HEK293 (cell line): ENCODE measurements around the gene RAB42.

ENCODE experiments used
- CTCF ChIA-PET: fragments of 350-600 bp; formaldehyde crosslinking; extraction: SDS; loops from one replicate; lab custom pipeline; 2021; ENCODE audit warnings: antibody characterized with exemption; lab: Yijun Ruan, JAX
- POLR2A ChIA-PET: fragments of 300-600 bp; formaldehyde crosslinking; extraction: SDS; loops from one replicate; lab custom pipeline; 2020; ENCODE audit warnings: antibody characterized with exemption, inconsistent platforms; lab: Yijun Ruan, JAX
- H3K27ac ChIP-seq: fragments of 200-500 bp; sonication (Bioruptor generic); 2 replicates; pipeline ENCODE4 v1.5.1; 2014; ENCODE audit warnings: low read depth, low read length, control low read depth, inconsistent platforms; ENCODE audit errors: extremely low read depth
- H3K36me3 ChIP-seq, 2 experiments: fragments of 200-500 bp in 1 of 2; sonication (Bioruptor generic) in 1 of 2; 1 replicate in 1 of 2; 2 replicates in 1 of 2; pipeline ENCODE4 v1.5.1; 2014 to 2017; ENCODE audit warnings: inconsistent platforms in 2 of 2, low read length in 2 of 2; ENCODE audit not compliant: control insufficient read depth in 2 of 2, insufficient read depth in 1 of 2
- H3K4me1 ChIP-seq: fragments of 200-500 bp; sonication (Bioruptor generic); 2 replicates; pipeline ENCODE4 v1.5.1; 2014; ENCODE audit warnings: mild to moderate bottlenecking, low read length, inconsistent platforms; ENCODE audit not compliant: control insufficient read depth, insufficient read depth
- H3K4me3 ChIP-seq: 2 replicates; pipeline ENCODE4 v1.5.1; 2011; ENCODE audit warnings: low read depth, mild to moderate bottlenecking, control low read depth, low read length, moderate library complexity
- H3K9me3 ChIP-seq: fragments of 200-500 bp; sonication (Bioruptor generic); 2 replicates; pipeline ENCODE4 v1.5.1; 2014; ENCODE audit warnings: low read depth, low read length, inconsistent platforms; ENCODE audit not compliant: control insufficient read depth, insufficient read depth
- IKZF3 ChIP-seq: fragments of 450-650 bp; IDR thresholded peaks from 2 replicates; pipeline ENCODE4 v1.5.0; 2018; ENCODE audit warnings: missing biosample characterization, mild to moderate bottlenecking, missing genetic modification characterization, moderate library complexity
- MZF1 ChIP-seq: fragments of 450-650 bp; formaldehyde crosslinking; IDR thresholded peaks from 2 replicates; pipeline ENCODE4 v1.5.1; 2017; ENCODE audit warnings: missing biosample characterization, missing genetic modification characterization, borderline replicate concordance
- RBAK ChIP-seq: fragments of 450-650 bp; formaldehyde crosslinking; IDR thresholded peaks from 2 replicates; pipeline ENCODE4 v1.5.1; 2016; ENCODE audit warnings: missing biosample characterization, missing genetic modification characterization
- SP2 ChIP-seq: fragments of 450-650 bp; formaldehyde crosslinking; IDR thresholded peaks from 2 replicates; pipeline ENCODE4 v1.5.1; 2016; ENCODE audit warnings: missing biosample characterization, missing genetic modification characterization
- ZBTB21 ChIP-seq: fragments of 450-650 bp; formaldehyde crosslinking; IDR thresholded peaks from 2 replicates; pipeline ENCODE4 v1.5.1; 2017; ENCODE audit warnings: missing biosample characterization, missing genetic modification characterization
- ZBTB48 ChIP-seq: fragments of 450-650 bp; formaldehyde crosslinking; IDR thresholded peaks from 2 replicates; pipeline ENCODE4 v1.5.1; 2016; ENCODE audit warnings: missing biosample characterization, missing genetic modification characterization
- ZNF155 ChIP-seq: fragments of 450-650 bp; formaldehyde crosslinking; IDR thresholded peaks from 2 replicates; pipeline ENCODE4 v1.5.1; 2016; ENCODE audit warnings: missing biosample characterization, missing genetic modification characterization
- ZNF2 ChIP-seq: fragments of 450-650 bp; formaldehyde crosslinking; IDR thresholded peaks from 2 replicates; pipeline ENCODE4 v1.5.1; 2016; ENCODE audit warnings: missing biosample characterization, missing genetic modification characterization
- ZNF335 ChIP-seq: fragments of 450-650 bp; formaldehyde crosslinking; conservative IDR thresholded peaks from 2 replicates; pipeline ENCODE4 v1.5.1; 2016; ENCODE audit warnings: missing biosample characterization, missing genetic modification characterization
- ZNF48 ChIP-seq: fragments of 450-650 bp; formaldehyde crosslinking; IDR thresholded peaks from 2 replicates; pipeline ENCODE4 v1.5.1; 2016; ENCODE audit warnings: missing biosample characterization, missing genetic modification characterization
- ZNF560 ChIP-seq: fragments of 450-650 bp; formaldehyde crosslinking; IDR thresholded peaks from 2 replicates; pipeline ENCODE4 v1.5.1; 2017; ENCODE audit warnings: missing biosample characterization, missing genetic modification characterization, borderline replicate concordance
- ZNF660 ChIP-seq: fragments of 450-650 bp; IDR thresholded peaks from 2 replicates; pipeline ENCODE4 v1.5.1; 2018; ENCODE audit warnings: missing biosample characterization, mild to moderate bottlenecking, missing genetic modification characterization
- ZNF701 ChIP-seq: fragments of 450-650 bp; formaldehyde crosslinking; IDR thresholded peaks from 2 replicates; pipeline ENCODE4 v1.5.1; 2016; ENCODE audit warnings: missing biosample characterization, missing genetic modification characterization
- ZSCAN16 ChIP-seq: fragments of 450-650 bp; formaldehyde crosslinking; IDR thresholded peaks from 2 replicates; pipeline ENCODE4 v1.5.1; 2016; ENCODE audit warnings: missing biosample characterization, missing genetic modification characterization
- ZSCAN23 ChIP-seq: fragments of 450-650 bp; formaldehyde crosslinking; IDR thresholded peaks from 2 replicates; pipeline ENCODE4 v1.5.1; 2016; ENCODE audit warnings: missing biosample characterization, missing genetic modification characterization
- TF ChIP-seq, protein P1 (sequence below): fragments of 450-650 bp; formaldehyde crosslinking; IDR thresholded peaks from 2 replicates; pipeline ENCODE4 v1.5.1; 2016; ENCODE audit warnings: missing biosample characterization, missing genetic modification characterization
- TF ChIP-seq, protein P2 (sequence below): fragments of 450-650 bp; formaldehyde crosslinking; IDR thresholded peaks from 2 replicates; pipeline ENCODE4 v1.5.1; 2016; ENCODE audit warnings: missing biosample characterization, missing genetic modification characterization
- TF ChIP-seq, protein P3 (sequence below): fragments of 450-650 bp; formaldehyde crosslinking; IDR thresholded peaks from 2 replicates; pipeline ENCODE4 v1.5.1; 2017; ENCODE audit warnings: missing biosample characterization, missing genetic modification characterization
- TF ChIP-seq, protein P4 (sequence below): fragments of 450-650 bp; formaldehyde crosslinking; IDR thresholded peaks from 2 replicates; pipeline ENCODE4 v1.5.1; 2016; ENCODE audit warnings: missing biosample characterization, missing genetic modification characterization
- TF ChIP-seq, protein P5 (sequence below): fragments of 450-650 bp; formaldehyde crosslinking; IDR thresholded peaks from 2 replicates; pipeline ENCODE4 v1.5.1; 2016; ENCODE audit warnings: missing biosample characterization, missing genetic modification characterization, borderline replicate concordance

RAB42 gene

DNA sequence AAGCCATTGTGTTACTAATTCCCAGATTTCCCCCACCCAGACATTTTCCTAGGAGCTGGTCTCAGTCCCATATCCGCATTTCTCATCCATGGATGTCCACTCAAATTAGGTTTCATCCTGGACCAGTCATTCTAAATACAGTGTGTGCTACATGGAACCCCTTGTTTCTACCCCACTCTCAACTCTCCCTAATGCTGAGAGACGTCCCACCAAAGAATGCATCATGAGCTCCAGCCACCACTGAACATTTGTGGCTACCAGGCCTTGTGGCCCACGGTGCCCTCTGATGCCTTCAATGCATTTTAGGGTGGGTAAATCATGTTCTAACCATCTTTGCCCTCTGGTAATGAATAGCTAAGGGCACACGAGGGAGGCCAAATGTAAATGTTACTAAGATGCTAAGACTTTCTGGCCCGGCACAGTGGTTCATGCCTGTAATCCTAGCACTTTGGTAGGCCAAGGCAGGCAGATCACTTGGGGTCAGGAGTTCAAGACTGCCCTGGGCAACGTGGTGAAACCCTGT lies 13.3 kb upstream of the RAB42 start (continued):
- TF ChIP-seq ZSCAN16 (tag by site-specific recombination): no peak
- TF ChIP-seq, protein P1, sequence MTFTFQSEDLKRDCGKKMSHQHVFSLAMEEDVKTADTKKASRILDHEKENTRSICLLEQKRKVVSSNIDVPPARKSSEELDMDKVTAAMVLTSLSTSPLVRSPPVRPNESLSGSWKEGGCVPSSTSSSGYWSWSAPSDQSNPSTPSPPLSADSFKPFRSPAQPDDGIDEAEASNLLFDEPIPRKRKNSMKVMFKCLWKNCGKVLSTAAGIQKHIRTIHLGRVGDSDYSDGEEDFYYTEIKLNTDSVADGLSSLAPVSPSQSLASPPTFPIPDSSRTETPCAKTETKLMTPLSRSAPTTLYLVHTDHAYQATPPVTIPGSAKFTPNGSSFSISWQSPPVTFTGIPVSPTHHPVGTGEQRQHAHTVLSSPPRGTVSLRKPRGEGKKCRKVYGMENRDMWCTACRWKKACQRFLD: no peak
- TF ChIP-seq ZBTB21: no peak
- no peak for TF ChIP-seq RBAK (tag by site-specific recombination)
- no peak for TF ChIP-seq ZNF335 (tag by site-specific recombination)

DNA sequence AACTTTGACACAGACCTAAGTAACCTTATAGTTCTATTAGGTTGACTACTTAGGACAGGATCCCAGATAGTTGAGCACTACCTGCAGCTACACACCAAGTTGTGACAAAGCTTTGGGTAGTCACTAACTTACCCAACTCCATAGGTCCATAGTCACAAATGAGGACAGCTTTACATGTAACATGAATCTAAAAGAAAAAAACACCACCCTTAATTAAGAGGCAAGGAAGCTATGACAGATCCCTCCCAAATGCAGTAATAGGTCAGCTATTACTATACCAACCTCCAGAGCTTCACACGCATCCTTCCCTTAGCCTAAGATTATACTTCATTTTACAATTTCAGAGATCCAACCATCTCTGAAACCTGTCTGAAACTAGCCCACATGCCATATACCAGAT lies 12.7 kb upstream of the RAB42 start:
- H3K4me1 ChIP-seq: no peaks in the 10 kb centered on the region; the same call in 1 of the 2 replicates
- TF ChIP-seq, protein P2, sequence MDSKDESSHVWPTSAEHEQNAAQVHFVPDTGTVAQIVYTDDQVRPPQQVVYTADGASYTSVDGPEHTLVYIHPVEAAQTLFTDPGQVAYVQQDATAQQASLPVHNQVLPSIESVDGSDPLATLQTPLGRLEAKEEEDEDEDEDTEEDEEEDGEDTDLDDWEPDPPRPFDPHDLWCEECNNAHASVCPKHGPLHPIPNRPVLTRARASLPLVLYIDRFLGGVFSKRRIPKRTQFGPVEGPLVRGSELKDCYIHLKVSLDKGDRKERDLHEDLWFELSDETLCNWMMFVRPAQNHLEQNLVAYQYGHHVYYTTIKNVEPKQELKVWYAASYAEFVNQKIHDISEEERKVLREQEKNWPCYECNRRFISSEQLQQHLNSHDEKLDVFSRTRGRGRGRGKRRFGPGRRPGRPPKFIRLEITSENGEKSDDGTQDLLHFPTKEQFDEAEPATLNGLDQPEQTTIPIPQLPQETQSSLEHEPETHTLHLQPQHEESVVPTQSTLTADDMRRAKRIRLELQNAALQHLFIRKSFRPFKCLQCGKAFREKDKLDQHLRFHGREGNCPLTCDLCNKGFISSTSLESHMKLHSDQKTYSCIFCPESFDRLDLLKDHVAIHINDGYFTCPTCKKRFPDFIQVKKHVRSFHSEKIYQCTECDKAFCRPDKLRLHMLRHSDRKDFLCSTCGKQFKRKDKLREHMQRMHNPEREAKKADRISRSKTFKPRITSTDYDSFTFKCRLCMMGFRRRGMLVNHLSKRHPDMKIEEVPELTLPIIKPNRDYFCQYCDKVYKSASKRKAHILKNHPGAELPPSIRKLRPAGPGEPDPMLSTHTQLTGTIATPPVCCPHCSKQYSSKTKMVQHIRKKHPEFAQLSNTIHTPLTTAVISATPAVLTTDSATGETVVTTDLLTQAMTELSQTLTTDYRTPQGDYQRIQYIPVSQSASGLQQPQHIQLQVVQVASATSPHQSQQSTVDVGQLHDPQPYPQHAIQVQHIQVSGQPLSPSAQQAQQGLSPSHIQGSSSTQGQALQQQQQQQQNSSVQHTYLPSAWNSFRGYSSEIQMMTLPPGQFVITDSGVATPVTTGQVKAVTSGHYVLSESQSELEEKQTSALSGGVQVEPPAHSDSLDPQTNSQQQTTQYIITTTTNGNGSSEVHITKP (tag by site-specific recombination): peak; percentile 20; the same call in 1 of the 2 replicates
- no peak for TF ChIP-seq ZBTB48 (tag by site-specific recombination)
- no peak for TF ChIP-seq ZSCAN23 (tag by site-specific recombination)
- no peak for TF ChIP-seq MZF1 (tag by site-specific recombination)
- no peak for TF ChIP-seq ZNF560 (tag by site-specific recombination)
- no peak for TF ChIP-seq ZNF701
- TF ChIP-seq, protein P3, sequence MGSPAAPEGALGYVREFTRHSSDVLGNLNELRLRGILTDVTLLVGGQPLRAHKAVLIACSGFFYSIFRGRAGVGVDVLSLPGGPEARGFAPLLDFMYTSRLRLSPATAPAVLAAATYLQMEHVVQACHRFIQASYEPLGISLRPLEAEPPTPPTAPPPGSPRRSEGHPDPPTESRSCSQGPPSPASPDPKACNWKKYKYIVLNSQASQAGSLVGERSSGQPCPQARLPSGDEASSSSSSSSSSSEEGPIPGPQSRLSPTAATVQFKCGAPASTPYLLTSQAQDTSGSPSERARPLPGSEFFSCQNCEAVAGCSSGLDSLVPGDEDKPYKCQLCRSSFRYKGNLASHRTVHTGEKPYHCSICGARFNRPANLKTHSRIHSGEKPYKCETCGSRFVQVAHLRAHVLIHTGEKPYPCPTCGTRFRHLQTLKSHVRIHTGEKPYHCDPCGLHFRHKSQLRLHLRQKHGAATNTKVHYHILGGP (tag by site-specific recombination): no peak
- TF ChIP-seq ZNF155 (tag by site-specific recombination): no peak
- H3K9me3 ChIP-seq: no peaks in the 10 kb centered on the region
- H3K27ac ChIP-seq: peak overlapping the region; percentile 33; the same call in 1 of the 2 replicates
- no peak overlapping the region for H3K4me3 ChIP-seq
- CTCF ChIA-PET: interaction anchor here (0.6 to 3.5 kb wide), 6 partner anchors 23 to 330 kb away, joined by 3 to 25 read pairs (median 5); no protein-coding TSS in a partner anchor
- H3K36me3 ChIP-seq: peaks cover 18 to 50% of the 10 kb centered on the region in 2 experiments
- POLR2A ChIA-PET: interaction anchor here (0.7 to 3.3 kb wide), 8 partner anchors 10 to 901 kb away, joined by 3 to 30 read pairs (median 6); partner anchors contain the start of genes TAF12 and TRNAU1AP

DNA sequence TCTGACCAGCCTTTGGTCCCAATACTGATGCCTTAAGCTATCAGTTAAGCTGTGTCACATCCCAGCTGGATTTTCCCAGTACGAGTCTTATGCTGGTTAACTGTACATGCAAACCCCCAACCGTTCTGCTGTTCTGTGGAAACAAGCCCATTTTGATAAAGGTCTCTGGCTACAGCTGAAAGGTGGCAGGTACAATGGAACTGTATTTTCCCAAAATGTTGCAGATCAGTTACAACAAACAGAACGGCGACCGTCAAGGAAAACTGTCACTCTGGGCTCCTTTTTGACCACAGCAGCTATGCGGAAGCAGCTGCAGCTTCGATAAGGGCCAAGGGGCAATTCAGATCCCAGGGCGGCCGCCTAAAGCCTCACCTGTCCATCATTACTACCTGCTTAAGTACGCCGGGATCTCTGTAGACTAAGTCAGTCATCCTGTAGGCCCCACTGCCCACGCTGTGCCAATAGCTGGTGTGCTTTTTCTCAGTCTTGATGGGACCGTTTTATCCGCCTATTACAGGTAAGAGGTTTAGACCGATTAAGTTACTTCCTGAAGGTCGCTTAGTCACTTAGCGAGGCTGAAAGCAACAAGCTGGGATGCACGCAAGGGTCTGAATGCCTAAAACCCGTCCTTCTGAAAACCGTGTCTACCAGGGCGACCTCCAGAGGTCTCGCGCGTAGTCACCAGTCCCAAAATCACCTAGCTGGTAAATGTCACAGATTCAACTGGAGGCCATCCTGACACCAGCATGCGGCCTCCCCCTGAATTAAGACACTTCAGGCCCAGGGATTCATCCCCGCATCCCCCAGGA lies 11.1 kb upstream of the RAB42 start:
- H3K27ac ChIP-seq: peak overlapping the region; percentile 79
- H3K36me3 ChIP-seq: peaks cover 14 to 45% of the 10 kb centered on the region in 2 experiments; a peak in 2 of 3 replicates
- peak overlapping the region; percentile 74 for H3K4me3 ChIP-seq
- CTCF ChIA-PET: interaction anchor here (0.5 to 3.5 kb wide), 15 partner anchors 12 to 585 kb away, joined by 3 to 25 read pairs (median 4); partner anchors contain the start of gene TRNAU1AP
- POLR2A ChIA-PET: interaction anchor here (0.6 to 3.3 kb wide), 59 partner anchors 9 to 855 kb away, joined by 3 to 56 read pairs (median 6); partner anchors contain the start of genes ATP5IF1, EPB41, FAM76A and GMEB1
- H3K4me1 ChIP-seq: no peaks in the 10 kb centered on the region; the same call in 1 of the 2 replicates
- H3K9me3 ChIP-seq: no peaks in the 10 kb centered on the region
- TF ChIP-seq, protein P4, sequence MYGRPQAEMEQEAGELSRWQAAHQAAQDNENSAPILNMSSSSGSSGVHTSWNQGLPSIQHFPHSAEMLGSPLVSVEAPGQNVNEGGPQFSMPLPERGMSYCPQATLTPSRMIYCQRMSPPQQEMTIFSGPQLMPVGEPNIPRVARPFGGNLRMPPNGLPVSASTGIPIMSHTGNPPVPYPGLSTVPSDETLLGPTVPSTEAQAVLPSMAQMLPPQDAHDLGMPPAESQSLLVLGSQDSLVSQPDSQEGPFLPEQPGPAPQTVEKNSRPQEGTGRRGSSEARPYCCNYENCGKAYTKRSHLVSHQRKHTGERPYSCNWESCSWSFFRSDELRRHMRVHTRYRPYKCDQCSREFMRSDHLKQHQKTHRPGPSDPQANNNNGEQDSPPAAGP (tag by site-specific recombination): no peak
- TF ChIP-seq SP2 (no peak), ZBTB48 (tag by site-specific recombination) (no peak), IKZF3 (tag by site-specific recombination) (no peak), ZNF48 (tag by site-specific recombination) (no peak), RBAK (tag by site-specific recombination) (no peak), ZNF660 (tag by site-specific recombination) (no peak), ZNF2 (tag by site-specific recombination) (no peak)
- TF ChIP-seq, protein P5, sequence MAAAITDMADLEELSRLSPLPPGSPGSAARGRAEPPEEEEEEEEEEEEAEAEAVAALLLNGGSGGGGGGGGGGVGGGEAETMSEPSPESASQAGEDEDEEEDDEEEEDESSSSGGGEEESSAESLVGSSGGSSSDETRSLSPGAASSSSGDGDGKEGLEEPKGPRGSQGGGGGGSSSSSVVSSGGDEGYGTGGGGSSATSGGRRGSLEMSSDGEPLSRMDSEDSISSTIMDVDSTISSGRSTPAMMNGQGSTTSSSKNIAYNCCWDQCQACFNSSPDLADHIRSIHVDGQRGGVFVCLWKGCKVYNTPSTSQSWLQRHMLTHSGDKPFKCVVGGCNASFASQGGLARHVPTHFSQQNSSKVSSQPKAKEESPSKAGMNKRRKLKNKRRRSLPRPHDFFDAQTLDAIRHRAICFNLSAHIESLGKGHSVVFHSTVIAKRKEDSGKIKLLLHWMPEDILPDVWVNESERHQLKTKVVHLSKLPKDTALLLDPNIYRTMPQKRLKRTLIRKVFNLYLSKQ (tag by site-specific recombination): no peak
